GM15510 (cell line): ENCODE results near the gene ART3.

Experiments
- POLR2A ChIP-seq: IDR thresholded peaks from 3 replicates; pipeline ENCODE4 v1.6.1; 2011; ENCODE audit warnings: borderline replicate concordance; ENCODE audit not compliant: insufficient read length; ENCODE audit errors: extremely low read depth

ART3 gene

DNA sequence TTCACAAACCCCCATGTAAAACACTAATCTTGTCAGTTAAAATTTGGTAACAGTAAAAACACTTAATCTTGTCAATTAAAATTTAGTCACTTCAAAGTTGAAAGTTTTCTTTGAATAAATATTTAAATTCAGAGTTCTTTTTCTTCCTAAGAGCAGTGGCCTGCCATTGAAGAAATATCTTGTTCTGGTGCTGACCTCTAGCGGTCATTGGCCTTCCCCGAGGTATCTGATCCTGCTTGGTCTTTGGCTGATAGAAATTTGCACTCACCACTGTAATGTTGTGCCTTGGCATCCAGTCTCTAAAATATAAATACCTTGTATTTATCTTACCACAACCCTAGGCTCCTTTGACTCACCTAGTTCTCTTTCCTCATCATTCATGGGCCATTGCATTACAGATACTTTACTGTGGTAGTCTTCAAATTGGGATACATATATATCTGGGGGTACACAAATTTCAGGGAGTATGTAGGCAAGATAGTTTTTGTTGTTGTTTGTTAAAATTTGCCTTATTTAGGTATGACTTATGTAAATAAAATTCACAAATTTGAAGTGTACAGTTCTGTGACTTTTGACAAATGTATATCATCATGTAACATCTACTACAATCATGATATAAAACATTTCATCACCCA is 6.7 kb upstream of the ART3 start:
- TF ChIP-seq POLR2A = no peak

DNA sequence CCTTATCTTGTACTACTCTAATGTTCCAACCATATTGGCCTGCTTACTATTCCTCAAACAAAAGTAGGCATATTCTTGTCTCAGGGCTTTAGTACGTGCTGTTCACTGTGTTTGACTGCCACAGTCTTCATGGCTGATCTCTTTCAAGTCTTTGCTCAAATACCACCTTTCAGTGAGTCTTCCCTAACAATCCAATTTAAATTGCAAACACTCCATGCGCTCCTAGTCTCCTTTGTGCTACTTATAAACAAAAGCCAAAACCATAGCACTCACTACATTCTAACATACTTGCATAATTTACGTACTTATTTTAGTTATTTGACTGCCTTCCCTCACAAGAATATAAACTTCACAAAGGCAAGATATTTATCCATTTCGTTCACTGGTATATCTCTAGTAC is 1.7 kb upstream of the ART3 start:
- no peak for TF ChIP-seq POLR2A

GRCh38 chr4:76074993-76075600 is 588 bp downstream of the ART3 start:
- TF ChIP-seq POLR2A = no peak

GRCh38 chr4:76078033-76078613 is 3.6 kb downstream of the ART3 start:
- no peak for TF ChIP-seq POLR2A

DNA sequence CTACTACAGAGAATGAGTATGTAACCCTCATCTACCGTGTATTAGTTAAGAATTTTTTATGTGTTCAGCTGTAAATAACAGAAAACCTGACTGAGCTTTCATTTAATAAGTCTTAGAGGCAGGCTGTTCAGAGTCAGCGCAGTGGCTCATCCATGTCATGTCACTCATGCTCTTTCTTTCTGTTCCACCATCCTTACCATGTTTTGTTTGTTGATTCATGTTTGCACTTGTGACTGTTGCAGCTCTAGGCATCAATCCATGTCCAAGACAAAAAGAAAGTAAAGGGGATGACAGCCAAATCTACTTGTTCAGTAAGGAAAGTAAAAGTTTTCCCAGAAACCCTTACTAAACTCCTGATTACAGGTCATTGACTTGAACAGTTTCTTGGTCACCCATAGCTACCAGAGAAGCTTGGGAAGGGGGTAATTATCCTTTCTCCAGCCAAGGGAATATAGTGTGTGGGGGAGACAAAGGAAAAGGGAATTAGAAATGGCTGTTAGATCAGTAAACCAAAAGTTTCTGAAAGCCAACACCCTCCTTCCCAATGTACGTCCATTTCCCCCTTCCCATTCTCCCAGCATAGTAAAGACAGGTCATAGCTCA is 9.0 kb downstream of the ART3 start:
- TF ChIP-seq POLR2A = no peak

DNA sequence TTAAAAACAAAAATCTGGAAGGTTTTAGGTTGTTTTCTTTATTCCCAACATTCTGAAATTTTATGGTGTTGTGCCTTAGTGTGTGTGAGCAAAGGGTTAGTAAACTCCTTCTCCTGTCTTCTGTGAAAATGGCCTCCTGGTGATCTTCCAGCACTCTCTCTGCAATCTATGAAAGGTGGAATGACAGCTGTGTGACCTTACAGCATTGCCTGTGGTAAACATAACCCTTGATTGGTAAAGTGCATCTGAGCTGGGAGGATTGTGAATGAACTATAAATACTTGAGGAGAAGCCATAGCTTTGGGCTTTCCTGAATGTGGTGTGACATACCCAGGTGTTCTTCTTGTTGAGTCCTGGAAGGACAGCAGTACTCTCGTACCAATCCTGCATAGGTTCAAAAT is 10.0 kb downstream of the ART3 start:
- TF ChIP-seq POLR2A = no peak

GRCh38 chr4:76087007-76087769 is 12.7 kb downstream of the ART3 start:
- TF ChIP-seq POLR2A = no peak

DNA sequence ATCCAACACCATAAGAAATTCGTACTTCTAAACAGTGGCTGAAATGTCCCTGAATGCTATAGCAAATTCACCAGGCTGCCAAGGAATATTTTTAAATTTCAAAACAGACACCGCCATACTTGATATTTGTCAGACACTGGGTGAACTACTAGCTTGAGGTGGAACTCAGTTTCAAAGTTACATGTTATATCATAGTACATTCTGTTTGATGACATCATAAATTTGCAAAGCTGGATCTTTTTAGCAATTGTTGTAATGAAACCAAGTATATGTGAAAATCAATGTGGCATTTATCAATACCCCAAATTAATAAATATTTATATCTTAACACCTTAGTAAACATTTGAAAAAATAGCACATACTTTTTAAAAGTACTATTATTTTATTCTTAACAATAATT is 14.2 kb downstream of the ART3 start:
- no peak for TF ChIP-seq POLR2A

DNA sequence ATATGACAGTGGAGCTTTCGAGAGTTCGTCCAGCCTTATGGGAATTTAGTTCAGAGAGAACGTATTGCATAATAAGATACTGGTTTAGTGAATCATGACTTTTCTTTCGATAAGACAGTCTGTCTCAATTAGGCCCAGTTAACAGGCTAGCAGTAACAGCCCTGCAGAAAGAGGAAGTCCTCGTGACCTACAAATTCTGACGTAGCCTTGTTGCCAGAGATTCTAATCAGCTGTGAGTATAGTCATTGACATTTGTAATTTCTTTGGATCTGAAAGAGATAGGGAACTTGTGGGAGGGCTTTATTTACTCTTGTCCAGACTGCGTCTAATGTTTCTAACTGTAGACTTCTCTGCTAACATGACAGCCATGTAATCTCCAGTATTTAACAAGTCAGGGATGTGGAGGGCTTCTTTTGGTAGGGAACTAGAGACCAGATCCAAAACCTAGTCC is 15.8 kb downstream of the ART3 start:
- no peak for TF ChIP-seq POLR2A

DNA sequence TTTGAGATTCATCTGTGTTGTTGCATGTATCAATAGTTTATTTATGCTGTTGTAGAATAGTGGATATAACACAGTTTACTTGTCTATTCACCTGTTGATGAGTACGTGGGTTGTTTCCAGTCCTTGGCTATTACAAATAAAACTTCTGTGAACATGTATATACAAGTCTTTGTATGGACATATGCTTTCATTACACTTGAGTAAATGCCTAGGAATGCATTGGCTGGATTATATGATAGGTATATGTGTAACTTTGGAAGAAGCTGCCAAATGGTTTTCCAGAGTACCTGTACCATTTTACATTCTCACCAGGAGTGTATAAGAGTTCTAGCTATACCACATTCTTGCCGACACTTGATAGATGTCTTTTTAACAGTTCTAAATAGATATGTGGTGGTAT is 16.5 kb downstream of the ART3 start:
- TF ChIP-seq POLR2A = no peak

DNA sequence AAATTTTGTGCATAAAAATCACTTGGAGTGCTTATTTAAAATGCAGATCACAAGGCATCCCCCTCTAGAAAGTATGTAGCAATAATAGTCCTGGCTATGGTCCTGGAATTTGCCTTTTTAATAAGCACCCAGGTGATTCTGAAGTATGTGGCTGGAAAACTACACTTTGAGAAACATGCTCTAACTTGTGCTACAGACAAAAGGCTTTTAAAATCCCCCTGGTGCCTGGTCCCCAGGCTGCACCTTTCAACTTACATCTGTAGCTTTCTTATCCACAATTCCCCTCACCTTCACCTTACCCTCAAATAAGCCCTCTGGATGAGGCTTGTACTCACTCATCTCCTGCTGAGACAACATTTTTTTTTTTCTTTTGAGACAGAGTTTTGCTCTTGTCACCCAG is 21.1 kb downstream of the ART3 start:
- TF ChIP-seq POLR2A = no peak

DNA sequence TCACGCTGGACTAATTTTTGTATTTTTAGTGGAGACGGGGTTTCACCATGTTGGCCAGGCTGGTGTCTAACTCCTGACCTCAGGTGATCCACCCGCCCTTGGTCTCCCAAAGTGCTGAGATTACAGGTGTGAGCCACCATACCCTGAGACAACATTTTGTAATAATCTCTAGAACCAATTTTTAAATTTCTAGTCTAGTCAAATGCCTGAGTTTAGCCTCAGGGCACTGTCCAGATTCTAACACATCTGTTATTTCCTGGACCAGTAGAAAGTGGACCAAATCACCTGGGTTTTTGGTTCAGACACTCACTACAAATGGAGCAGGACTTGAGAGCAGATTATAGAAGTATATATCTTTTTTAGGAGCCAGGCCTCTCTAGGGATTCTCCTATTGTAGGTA is 21.6 kb downstream of the ART3 start:
- no peak for TF ChIP-seq POLR2A

DNA sequence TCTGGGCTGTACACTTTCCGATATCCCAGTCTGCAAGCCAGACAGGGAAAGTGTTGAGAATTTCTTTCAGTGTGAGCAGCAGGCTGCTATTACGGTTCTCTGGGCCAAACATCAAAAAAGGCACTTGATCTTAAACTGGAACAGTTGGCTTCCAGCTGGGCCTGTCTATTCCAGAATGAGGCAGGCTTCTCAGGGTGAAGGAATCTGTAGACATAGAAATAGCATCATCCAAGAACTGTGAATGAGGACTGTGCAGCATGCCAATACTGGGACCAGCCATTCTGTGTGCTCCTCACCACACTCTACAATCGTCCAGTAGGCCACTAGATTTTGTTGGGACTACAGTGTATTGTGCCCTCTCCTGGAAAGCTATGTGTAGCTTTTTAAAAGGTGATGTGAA is 31.1 kb downstream of the ART3 start:
- TF ChIP-seq POLR2A = no peak

DNA sequence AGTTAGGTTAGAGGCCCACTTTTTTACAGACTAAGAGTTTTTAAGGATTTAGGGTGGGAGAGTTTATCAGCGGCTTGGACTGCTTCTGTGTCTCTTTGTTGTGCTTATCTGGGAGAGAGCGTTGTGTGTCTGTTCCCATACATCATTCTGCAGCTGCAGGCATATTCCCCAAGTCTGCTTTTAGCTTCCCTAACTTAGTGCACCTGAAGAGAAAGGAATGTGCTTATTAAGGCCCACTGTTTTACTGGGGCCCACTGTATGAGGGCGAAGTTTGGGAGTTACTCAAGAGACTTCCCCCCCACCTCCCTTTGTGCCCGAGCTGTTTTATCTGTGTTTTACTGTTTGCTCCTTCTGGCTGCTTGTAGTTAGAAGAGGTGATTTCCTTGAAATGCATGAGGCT is 31.9 kb downstream of the ART3 start:
- no peak for TF ChIP-seq POLR2A
